MM.1S (cell line): ENCODE measurements around the gene CCDC187.

Source experiments
- CTCF ChIP-seq: fragments of 300-600 bp; sonication (generic); IDR thresholded peaks from 2 replicates; pipeline ENCODE4 v1.5.1; 2016; ENCODE audit warnings: antibody characterized with exemption, low read length, mixed read lengths
- EZH2 ChIP-seq: fragments of 300-600 bp; sonication (generic); optimal IDR thresholded peaks from 2 replicates; pipeline ENCODE3; 2017; ENCODE audit warnings: low read depth, mild to moderate bottlenecking, antibody characterized with exemption, low read length, mixed read lengths
- EZH2phosphoT487 ChIP-seq: fragments of 300-600 bp; sonication (generic); IDR thresholded peaks from 2 replicates; pipeline ENCODE4 v1.6.1; 2018; ENCODE audit warnings: antibody characterized with exemption, low read length

GRCh38 chr9:136216541-136217244 lies 87.2 kb downstream of the CCDC187 start:
- TF ChIP-seq CTCF: no peak
- no peak for TF ChIP-seq EZH2phosphoT487
- no peak for TF ChIP-seq EZH2
